RWPE2 (cell line): ENCODE measurements around the gene PRSS2.

Experiments used
- ATAC-seq: fragments of 200-7000 bp; cut with Tn5 transposase; 3 replicates; pipeline ENCODE4 v1.9.1; 2021; ENCODE audit warnings: low read depth
- DNase-seq: peaks from one replicate; pipeline ENCODE4 v3.0.0-alpha.2; 2020; ENCODE audit warnings: low spot score
- H3K27ac ChIP-seq: fragments of 450-650 bp; 2 replicates; pipeline ENCODE4 v1.5.1; 2017; ENCODE audit warnings: mild to moderate bottlenecking; ENCODE audit not compliant: poor library complexity, severe bottlenecking
- H3K27me3 ChIP-seq: fragments of 250-450 bp; sonication (Bioruptor Pico); 2 replicates; pipeline ENCODE4 v1.5.1; 2021; ENCODE audit warnings: mild to moderate bottlenecking, moderate library complexity; ENCODE audit not compliant: insufficient read depth, poor library complexity, severe bottlenecking
- H3K36me3 ChIP-seq: fragments of 250-450 bp; sonication (Bioruptor Pico); 2 replicates; pipeline ENCODE4 v1.5.1; 2020; ENCODE audit warnings: low read depth, mild to moderate bottlenecking, moderate library complexity
- H3K4me1 ChIP-seq: fragments of 250-450 bp; sonication (Bioruptor Pico); 2 replicates; pipeline ENCODE4 v1.5.1; 2021; ENCODE audit warnings: mild to moderate bottlenecking, moderate library complexity; ENCODE audit not compliant: insufficient read depth, poor library complexity, severe bottlenecking
- H3K4me3 ChIP-seq: fragments of 250-450 bp; sonication (Bioruptor Pico); 2 replicates; pipeline ENCODE4 v1.5.1; 2021; ENCODE audit warnings: mild to moderate bottlenecking, moderate library complexity; ENCODE audit not compliant: severe bottlenecking
- H3K9me3 ChIP-seq: fragments of 250-450 bp; sonication (Bioruptor Pico); 2 replicates; pipeline ENCODE4 v1.5.1; 2021; ENCODE audit warnings: mild to moderate bottlenecking, moderate library complexity; ENCODE audit not compliant: severe bottlenecking
- TF ChIP-seq, protein P1 (sequence below): fragments of 450-650 bp; IDR thresholded peaks from one replicate; pipeline ENCODE4 v1.5.1; 2017; ENCODE audit warnings: mild to moderate bottlenecking, moderate library complexity; ENCODE audit not compliant: poor library complexity, severe bottlenecking

PRSS2 gene

GRCh38 chr7:142800699-142801260, 30.0 kb downstream of the PRSS2 start:
- no peak for DNase-seq
- no peak for ATAC-seq
- H3K36me3 ChIP-seq = no peaks in the 10 kb centered on the region
- H3K4me3 ChIP-seq = no peak overlapping the region
- no peaks in the 10 kb centered on the region for H3K9me3 ChIP-seq
- H3K27me3 ChIP-seq = peaks cover 33% of the 10 kb centered on the region
- TF ChIP-seq, protein P1, sequence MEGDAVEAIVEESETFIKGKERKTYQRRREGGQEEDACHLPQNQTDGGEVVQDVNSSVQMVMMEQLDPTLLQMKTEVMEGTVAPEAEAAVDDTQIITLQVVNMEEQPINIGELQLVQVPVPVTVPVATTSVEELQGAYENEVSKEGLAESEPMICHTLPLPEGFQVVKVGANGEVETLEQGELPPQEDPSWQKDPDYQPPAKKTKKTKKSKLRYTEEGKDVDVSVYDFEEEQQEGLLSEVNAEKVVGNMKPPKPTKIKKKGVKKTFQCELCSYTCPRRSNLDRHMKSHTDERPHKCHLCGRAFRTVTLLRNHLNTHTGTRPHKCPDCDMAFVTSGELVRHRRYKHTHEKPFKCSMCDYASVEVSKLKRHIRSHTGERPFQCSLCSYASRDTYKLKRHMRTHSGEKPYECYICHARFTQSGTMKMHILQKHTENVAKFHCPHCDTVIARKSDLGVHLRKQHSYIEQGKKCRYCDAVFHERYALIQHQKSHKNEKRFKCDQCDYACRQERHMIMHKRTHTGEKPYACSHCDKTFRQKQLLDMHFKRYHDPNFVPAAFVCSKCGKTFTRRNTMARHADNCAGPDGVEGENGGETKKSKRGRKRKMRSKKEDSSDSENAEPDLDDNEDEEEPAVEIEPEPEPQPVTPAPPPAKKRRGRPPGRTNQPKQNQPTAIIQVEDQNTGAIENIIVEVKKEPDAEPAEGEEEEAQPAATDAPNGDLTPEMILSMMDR = no peak
- H3K4me1 ChIP-seq = peaks cover 7% of the 10 kb centered on the region
- H3K27ac ChIP-seq = no peak overlapping the region

DNA sequence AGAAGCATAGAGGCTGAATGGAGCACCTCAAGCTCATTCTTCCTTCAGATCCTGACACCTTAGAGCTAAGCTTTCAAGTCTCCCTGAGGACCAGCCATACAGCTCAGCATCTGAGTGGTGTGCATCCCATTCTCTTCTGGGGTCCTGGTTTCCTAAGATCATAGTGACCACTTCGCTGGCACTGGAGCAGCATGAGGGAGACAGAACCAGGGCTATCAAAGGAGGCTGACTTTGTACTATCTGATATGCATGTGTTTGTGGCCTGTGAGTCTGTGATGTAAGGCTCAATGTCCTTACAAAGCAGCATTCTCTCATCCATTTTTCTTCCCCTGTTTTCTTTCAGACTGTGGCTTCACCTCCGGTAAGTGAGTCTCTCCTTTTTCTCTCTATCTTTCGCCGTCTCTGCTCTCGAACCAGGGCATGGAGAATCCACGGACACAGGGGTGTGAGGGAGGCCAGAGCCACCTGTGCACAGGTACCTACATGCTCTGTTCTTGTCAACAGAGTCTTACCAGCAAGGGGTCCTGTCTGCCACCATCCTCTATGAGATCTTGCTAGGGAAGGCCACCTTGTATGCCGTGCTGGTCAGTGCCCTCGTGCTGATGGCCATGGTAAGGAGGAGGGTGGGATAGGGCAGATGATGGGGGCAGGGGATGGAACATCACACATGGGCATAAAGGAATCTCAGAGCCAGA, 31.0 kb downstream of the PRSS2 start:
- Histone ChIP-seq H3K27me3 (peaks cover 24% of the 10 kb centered on the region), H3K9me3 (no peaks in the 10 kb centered on the region), H3K36me3 (no peaks in the 10 kb centered on the region), H3K27ac (no peak overlapping the region), H3K4me3 (no peak overlapping the region), H3K4me1 (no peaks in the 10 kb centered on the region)
- no peak for DNase-seq
- TF ChIP-seq, protein P1 = no peak
- no peak for ATAC-seq

GRCh38 chr7:142802301-142802700, 31.5 kb downstream of the PRSS2 start:
- no peaks in the 10 kb centered on the region for H3K4me1 ChIP-seq
- DNase-seq = no peak
- no peak overlapping the region for H3K4me3 ChIP-seq
- peaks cover 18% of the 10 kb centered on the region for H3K27me3 ChIP-seq
- ATAC-seq = no peak
- no peaks in the 10 kb centered on the region for H3K36me3 ChIP-seq
- no peak overlapping the region for H3K27ac ChIP-seq
- TF ChIP-seq, protein P1 = no peak
- no peaks in the 10 kb centered on the region for H3K9me3 ChIP-seq

DNA sequence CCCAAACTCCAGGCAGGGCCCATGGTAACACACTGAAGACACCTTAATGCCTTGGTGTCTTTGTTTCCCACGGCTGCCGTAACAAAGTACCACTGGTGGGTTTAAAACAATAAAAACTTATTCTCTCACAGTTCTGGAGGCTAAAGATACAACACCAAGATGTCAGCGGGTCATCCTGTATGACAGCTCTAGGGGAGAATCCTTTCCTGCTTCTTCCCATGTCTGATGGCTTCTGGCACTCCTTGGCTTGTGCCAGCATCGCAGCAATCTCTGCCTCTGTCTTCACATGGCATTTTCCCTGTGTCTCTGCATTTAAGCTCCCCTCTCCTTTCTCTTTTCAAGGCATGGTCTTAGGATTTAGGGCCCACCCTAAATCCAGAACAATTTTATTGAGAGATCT, 33.1 kb downstream of the PRSS2 start:
- H3K4me1 ChIP-seq = no peaks in the 10 kb centered on the region
- ATAC-seq = no peak
- DNase-seq = no peak
- TF ChIP-seq, protein P1 = no peak
- H3K27ac ChIP-seq = no peak overlapping the region
- peaks cover 4% of the 10 kb centered on the region for H3K9me3 ChIP-seq
- no peaks in the 10 kb centered on the region for H3K36me3 ChIP-seq
- no peak overlapping the region for H3K4me3 ChIP-seq
- H3K27me3 ChIP-seq = peaks cover 7% of the 10 kb centered on the region

GRCh38 chr7:142804728-142805207, 34.0 kb downstream of the PRSS2 start:
- ATAC-seq = no peak
- TF ChIP-seq, protein P1 = no peak
- Histone ChIP-seq H3K36me3 (no peaks in the 10 kb centered on the region), H3K4me1 (no peaks in the 10 kb centered on the region), H3K27me3 (no peaks in the 10 kb centered on the region), H3K4me3 (no peak overlapping the region), H3K27ac (no peak overlapping the region), H3K9me3 (peaks cover 4% of the 10 kb centered on the region)
- no peak for DNase-seq
